Tibial nerve (tissue), 4 donors: Measurements from ENCODE around the gene LRRC75A.
A peak's percentile ranks its signal among the peaks of the same experiment; 100 is the strongest.

Experiments used
- EP300 ChIP-seq, 2 donors: sonication (generic); formaldehyde crosslinking; IDR thresholded peaks; one replicate each; pipeline ENCODE4 v1.6.1; 2017; ENCODE audit warnings: antibody characterized with exemption in 2 of 2, mild to moderate bottlenecking in 1 of 2
- TF ChIP-seq, protein P1 (sequence below), 5 experiments: fragments of 200-600 bp in 3 of 5; fragments of 450-650 bp in 2 of 5; sonication (generic) in 3 of 5; IDR thresholded peaks; one replicate each; pipeline ENCODE4 v1.5.1; 2016 to 2019; ENCODE audit warnings: antibody characterized with exemption in 5 of 5, mild to moderate bottlenecking in 3 of 5, moderate library complexity in 2 of 5

DNA sequence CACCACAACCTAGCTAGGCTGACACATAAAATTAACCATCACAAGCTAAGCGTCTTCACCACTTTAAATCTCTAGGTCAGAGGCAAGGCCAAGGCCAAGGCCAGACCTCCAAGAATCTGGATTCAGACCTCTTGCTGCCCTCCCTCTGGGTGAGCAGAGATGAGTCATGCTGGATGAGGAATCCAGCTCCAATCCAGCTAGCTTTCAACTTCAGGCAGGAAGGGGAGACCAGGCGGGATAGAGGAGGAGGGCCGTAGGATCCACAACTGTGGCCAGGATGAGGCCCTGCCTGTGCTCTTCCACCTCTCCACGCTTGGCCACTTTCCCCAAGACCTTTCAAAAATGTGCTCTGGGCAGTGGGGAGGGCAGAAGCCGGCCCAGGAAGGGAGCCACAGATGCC lies 14.7 kb downstream of the LRRC75A start:
- TF ChIP-seq, protein P1, sequence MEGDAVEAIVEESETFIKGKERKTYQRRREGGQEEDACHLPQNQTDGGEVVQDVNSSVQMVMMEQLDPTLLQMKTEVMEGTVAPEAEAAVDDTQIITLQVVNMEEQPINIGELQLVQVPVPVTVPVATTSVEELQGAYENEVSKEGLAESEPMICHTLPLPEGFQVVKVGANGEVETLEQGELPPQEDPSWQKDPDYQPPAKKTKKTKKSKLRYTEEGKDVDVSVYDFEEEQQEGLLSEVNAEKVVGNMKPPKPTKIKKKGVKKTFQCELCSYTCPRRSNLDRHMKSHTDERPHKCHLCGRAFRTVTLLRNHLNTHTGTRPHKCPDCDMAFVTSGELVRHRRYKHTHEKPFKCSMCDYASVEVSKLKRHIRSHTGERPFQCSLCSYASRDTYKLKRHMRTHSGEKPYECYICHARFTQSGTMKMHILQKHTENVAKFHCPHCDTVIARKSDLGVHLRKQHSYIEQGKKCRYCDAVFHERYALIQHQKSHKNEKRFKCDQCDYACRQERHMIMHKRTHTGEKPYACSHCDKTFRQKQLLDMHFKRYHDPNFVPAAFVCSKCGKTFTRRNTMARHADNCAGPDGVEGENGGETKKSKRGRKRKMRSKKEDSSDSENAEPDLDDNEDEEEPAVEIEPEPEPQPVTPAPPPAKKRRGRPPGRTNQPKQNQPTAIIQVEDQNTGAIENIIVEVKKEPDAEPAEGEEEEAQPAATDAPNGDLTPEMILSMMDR (IDR thresholded peaks at IDR 0.05) = no peak
- TF ChIP-seq EP300 (IDR thresholded peaks at IDR 0.05) = peak in 1 of 2 donors; percentile 38
